ENCODE measurements around the gene UBQLNL.

Gene UBQLNL

GRCh38 chr11:5514841-5515240 lies 1.7 kb downstream of the UBQLNL start:
- TF ChIP-seq, protein P1, sequence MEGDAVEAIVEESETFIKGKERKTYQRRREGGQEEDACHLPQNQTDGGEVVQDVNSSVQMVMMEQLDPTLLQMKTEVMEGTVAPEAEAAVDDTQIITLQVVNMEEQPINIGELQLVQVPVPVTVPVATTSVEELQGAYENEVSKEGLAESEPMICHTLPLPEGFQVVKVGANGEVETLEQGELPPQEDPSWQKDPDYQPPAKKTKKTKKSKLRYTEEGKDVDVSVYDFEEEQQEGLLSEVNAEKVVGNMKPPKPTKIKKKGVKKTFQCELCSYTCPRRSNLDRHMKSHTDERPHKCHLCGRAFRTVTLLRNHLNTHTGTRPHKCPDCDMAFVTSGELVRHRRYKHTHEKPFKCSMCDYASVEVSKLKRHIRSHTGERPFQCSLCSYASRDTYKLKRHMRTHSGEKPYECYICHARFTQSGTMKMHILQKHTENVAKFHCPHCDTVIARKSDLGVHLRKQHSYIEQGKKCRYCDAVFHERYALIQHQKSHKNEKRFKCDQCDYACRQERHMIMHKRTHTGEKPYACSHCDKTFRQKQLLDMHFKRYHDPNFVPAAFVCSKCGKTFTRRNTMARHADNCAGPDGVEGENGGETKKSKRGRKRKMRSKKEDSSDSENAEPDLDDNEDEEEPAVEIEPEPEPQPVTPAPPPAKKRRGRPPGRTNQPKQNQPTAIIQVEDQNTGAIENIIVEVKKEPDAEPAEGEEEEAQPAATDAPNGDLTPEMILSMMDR (IDR thresholded peaks at IDR 0.05; ENCODE audit: low read depth, low read length, missing control alignments): no peak
- in situ Hi-C loops (cut with HindIII; ENCODE audit: low sequenced_read_pairs): no loop called here
- DNase-seq (ENCODE audit: low read depth): no peak
- no peak overlapping the region for H3K4me3 ChIP-seq (ENCODE audit: low read depth, low read length)

DNA sequence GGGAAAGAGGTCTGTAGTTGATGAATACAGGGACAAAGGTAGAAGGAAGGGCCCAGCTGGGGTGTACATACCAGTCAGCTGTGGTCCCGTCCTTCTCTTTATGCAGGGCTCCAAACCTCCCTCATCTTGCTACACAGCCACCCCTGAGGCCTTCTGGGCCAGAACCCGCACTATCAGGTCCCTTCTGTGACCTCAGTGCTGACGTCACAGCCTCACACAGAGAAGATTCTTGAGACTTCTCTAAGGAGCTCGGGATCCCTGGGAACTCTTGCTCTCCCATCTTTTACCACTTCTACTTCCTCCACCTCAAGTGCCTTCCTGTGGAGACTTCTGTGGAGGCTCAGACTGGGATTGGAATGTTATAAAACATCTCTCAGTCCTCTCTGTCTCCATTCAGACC lies 6.7 kb downstream of the UBQLNL start, which contains the start of gene UBQLN3:
TSS of gene UBQLN3 (minus strand) at position 155 of the 400 bp plus-strand sequence. CDS start 399 bp downstream, outside the sequence.
- no peak within 1 kb of the TSS for H3K4me3 ChIP-seq (ENCODE audit: low read depth, low read length)
- in situ Hi-C loops (cut with HindIII; ENCODE audit: low sequenced_read_pairs): no loop called here
- TF ChIP-seq, protein P1 (IDR thresholded peaks at IDR 0.05; ENCODE audit: low read depth, low read length, missing control alignments): no peak
- DNase-seq (ENCODE audit: low read depth): no peak

DNA sequence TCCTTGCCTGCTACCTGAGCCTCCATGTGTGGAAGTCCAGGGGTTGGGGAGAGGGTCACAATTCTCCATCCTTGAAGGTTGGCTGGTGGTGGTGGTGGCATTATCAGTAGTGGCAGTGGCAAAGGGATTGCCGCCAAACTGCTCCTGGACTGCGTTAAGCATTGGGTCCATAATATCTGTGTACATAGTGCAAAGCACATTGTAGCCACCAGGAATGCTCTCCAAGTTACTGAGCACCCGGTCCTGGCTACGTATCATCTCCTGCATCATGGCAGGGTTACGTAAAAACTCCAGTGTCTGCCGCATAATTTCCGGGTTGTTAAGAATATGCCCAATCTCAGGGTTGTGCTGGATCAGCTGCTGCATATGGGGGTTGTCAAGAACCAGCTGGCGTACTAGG lies 7.9 kb downstream of the UBQLNL start:
- no peak overlapping the region for H3K4me3 ChIP-seq (ENCODE audit: low read depth, low read length)
- TF ChIP-seq, protein P1 (IDR thresholded peaks at IDR 0.05; ENCODE audit: low read depth, low read length, missing control alignments): no peak
- no peak for DNase-seq (ENCODE audit: low read depth)
- in situ Hi-C loops (cut with HindIII; ENCODE audit: low sequenced_read_pairs): no loop called here

DNA sequence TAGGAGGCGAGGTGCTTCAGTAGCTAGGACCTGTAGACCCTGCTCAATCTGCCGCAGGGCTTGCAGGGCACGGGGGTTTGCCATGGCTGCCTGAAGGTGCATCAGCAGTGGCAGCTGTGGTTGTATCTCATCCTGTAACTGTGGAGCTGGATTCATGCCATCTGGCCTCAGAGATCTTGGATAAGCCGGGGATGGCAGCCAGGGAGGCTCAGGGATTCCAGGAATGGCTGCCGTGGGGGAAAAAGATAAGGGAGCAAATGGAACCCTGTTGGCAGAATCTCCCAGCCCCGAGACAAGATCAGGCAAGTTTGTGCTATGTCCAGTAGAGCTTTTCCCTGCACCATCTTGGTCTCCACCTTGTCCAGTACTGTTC lies 8.6 kb downstream of the UBQLNL start:
- no peak overlapping the region for H3K4me3 ChIP-seq (ENCODE audit: low read depth, low read length)
- no peak for DNase-seq (ENCODE audit: low read depth)
- in situ Hi-C loops (cut with HindIII; ENCODE audit: low sequenced_read_pairs): no loop called here
- TF ChIP-seq, protein P1 (IDR thresholded peaks at IDR 0.05; ENCODE audit: low read depth, low read length, missing control alignments): no peak

DNA sequence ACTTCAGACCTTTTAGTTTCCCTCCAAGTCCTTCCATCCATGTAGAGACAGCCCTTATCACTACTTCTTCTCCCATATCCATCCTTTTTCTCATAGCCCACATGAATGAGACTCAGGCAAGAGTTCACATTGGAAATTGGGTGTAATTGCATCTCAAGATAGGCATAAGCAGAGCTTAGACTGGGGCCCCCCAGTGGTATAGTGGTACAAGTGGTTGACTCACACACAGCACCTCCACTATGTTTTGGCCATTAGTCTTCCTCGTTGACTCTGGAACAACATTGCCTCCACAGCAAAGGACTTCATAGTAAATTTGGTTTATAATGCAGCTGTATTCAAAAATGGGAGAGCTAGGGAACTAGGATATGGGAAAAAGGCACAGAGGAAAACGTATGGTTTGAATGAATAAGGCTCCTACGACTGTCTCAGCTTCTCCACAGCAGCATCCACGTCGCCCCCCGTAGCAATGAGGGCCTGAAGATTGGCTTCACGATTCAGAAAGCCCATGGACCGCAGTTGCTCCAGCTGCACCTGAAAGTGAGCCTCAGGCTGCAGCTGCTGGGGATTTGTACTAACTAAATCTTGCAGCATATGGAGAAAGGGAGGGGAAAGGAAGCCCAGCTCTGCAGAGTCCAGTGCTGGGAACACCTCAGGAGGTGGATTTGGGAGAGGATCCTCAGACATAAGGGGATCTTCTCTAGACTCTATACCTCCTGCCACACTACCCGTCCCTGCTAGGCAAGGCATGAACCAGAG lies 9.1 kb downstream of the UBQLNL start:
- in situ Hi-C loops (cut with HindIII; ENCODE audit: low sequenced_read_pairs): no loop called here
- DNase-seq (ENCODE audit: low read depth): no peak
- TF ChIP-seq, protein P1 (IDR thresholded peaks at IDR 0.05; ENCODE audit: low read depth, low read length, missing control alignments): no peak
- no peak overlapping the region for H3K4me3 ChIP-seq (ENCODE audit: low read depth, low read length)

DNA sequence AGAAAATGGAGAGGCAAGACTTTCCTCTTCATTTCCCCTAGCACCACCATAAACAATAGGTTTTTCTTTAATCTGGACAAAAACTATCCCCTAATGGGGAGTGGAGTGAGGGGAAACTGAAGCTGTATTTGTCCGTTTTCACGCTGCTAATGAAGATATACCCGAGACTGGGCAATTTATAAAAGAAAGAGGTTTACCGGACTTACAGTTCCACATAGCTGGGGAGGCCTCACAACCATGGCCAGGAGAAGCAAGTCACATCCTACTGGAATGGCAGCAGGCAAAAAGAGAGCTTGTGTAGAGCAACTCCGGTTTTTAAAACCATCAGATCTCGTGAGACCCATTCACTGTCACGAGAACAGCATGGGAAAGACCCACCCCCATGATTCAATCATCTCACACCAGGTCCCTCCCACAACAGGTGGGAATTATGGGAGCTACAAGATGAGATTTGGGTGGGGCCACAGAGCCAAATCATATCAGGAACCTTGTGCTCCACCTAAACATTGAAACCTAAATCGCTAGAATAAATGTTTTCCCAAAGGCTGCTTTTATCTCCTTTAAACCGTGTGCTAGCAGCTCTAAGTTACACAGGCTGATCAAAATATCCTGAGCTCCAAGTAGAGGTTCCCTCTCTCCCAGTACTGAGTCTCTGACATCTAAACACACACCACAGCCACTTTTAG lies 11.0 kb downstream of the UBQLNL start:
- DNase-seq (ENCODE audit: low read depth): no peak
- TF ChIP-seq, protein P1 (IDR thresholded peaks at IDR 0.05; ENCODE audit: low read depth, low read length, missing control alignments): no peak
- in situ Hi-C loops (cut with HindIII; ENCODE audit: low sequenced_read_pairs): no loop called here
- no peak overlapping the region for H3K4me3 ChIP-seq (ENCODE audit: low read depth, low read length)

Data from astrocyte of the cerebellum (primary cell).